ENCODE results near the gene LRRK2. TPM values are rescaled to one million over a fixed set of nuclear protein-coding genes. Genes with fewer than 3 reads are reported as not detected.

Gene LRRK2
- total and polyA plus RNA-seq, 8 donors = 2.9 to 28.1 (median 4.6) TPM

- H3K27me3 ChIP-seq = peaks cover 0 to 11% (median 10%) of the 10 kb centered on the region in 3 donors
- WGBS, 5 donors = 87 to 98% (median 97%) methylated on average over 1 of the region's 1 CpG
- intact Hi-C loops (cut with DNase I; ENCODE audit: low total_unique reads) = no loop called here
- peaks cover 0 to 49% (median 13%) of the 10 kb centered on the region in 4 donors for H3K4me1 ChIP-seq
- H3K27ac ChIP-seq = peak overlapping the region in 1 of 5 donors; percentile 89
- no peaks in the 10 kb centered on the region for H3K9me3 ChIP-seq
- H3K36me3 ChIP-seq = no peaks in the 10 kb centered on the region
- TF ChIP-seq POLR2A (IDR thresholded peaks at IDR 0.05) (no peak), EP300 (IDR thresholded peaks at IDR 0.05) (no peak)
- DNase-seq = no peak
- H3K4me3 ChIP-seq = no peak overlapping the region
These were observed 2.6 kb downstream of the LRRK2 start for GRCh38 chr12:40227447-40227846.

- Histone ChIP-seq H3K36me3 (peaks cover 0 to 7% (median 0%) of the 10 kb centered on the region in 4 donors), H3K27me3 (peaks cover 0 to 11% (median 10%) of the 10 kb centered on the region in 3 donors), H3K4me1 (peaks cover 0 to 44% (median 10%) of the 10 kb centered on the region in 4 donors), H3K9me3 (no peaks in the 10 kb centered on the region), H3K4me3 (no peak overlapping the region), H3K27ac (no peak overlapping the region)
- 85 to 90% (median 86%) methylated on average over 3 of the region's 3 CpGs for WGBS, 5 donors
- intact Hi-C loops (cut with DNase I; ENCODE audit: low total_unique reads) = no loop called here
- no peak for DNase-seq
- TF ChIP-seq EP300 (IDR thresholded peaks at IDR 0.05) (no peak), POLR2AphosphoS5 (IDR thresholded peaks at IDR 0.05) (no peak), POLR2A (IDR thresholded peaks at IDR 0.05) (no peak)
- TF ChIP-seq, protein P1, sequence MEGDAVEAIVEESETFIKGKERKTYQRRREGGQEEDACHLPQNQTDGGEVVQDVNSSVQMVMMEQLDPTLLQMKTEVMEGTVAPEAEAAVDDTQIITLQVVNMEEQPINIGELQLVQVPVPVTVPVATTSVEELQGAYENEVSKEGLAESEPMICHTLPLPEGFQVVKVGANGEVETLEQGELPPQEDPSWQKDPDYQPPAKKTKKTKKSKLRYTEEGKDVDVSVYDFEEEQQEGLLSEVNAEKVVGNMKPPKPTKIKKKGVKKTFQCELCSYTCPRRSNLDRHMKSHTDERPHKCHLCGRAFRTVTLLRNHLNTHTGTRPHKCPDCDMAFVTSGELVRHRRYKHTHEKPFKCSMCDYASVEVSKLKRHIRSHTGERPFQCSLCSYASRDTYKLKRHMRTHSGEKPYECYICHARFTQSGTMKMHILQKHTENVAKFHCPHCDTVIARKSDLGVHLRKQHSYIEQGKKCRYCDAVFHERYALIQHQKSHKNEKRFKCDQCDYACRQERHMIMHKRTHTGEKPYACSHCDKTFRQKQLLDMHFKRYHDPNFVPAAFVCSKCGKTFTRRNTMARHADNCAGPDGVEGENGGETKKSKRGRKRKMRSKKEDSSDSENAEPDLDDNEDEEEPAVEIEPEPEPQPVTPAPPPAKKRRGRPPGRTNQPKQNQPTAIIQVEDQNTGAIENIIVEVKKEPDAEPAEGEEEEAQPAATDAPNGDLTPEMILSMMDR (IDR thresholded peaks at IDR 0.05) = no peak
These were observed 3.9 kb downstream of the LRRK2 start for GRCh38 chr12:40228727-40229126.

- no peak overlapping the region for H3K4me3 ChIP-seq
- no peaks in the 10 kb centered on the region for H3K9me3 ChIP-seq
- DNase-seq = no peak
- peaks cover 0 to 3% (median 0%) of the 10 kb centered on the region in 3 donors for H3K27me3 ChIP-seq
- intact Hi-C loops (cut with DNase I; ENCODE audit: low total_unique reads) = no loop called here
- 47 to 63% (median 52%) methylated on average over 10 of the region's 10 CpGs for WGBS, 5 donors
- peaks cover 0 to 7% (median under 1%) of the 10 kb centered on the region in 4 donors for H3K36me3 ChIP-seq
- no peak overlapping the region for H3K27ac ChIP-seq
- peaks cover 0 to 41% (median 8%) of the 10 kb centered on the region in 4 donors for H3K4me1 ChIP-seq
- no peak for TF ChIP-seq POLR2A (IDR thresholded peaks at IDR 0.05)
- TF ChIP-seq POLR2AphosphoS5 (IDR thresholded peaks at IDR 0.05) = no peak
- TF ChIP-seq EP300 (IDR thresholded peaks at IDR 0.05) = no peak
- TF ChIP-seq, protein P1 (IDR thresholded peaks at IDR 0.05) = no peak
These were observed 5.2 kb downstream of the LRRK2 start for GRCh38 chr12:40229690-40230651.

GRCh38 chr12:40232602-40233001 lies 7.8 kb downstream of the LRRK2 start:
- Histone ChIP-seq H3K4me1 (peaks cover 0 to 24% (median under 1%) of the 10 kb centered on the region in 4 donors), H3K4me3 (no peak overlapping the region), H3K27me3 (no peaks in the 10 kb centered on the region), H3K9me3 (no peaks in the 10 kb centered on the region), H3K27ac (no peak overlapping the region), H3K36me3 (peaks cover 0 to 20% (median 10%) of the 10 kb centered on the region in 4 donors)
- WGBS, 5 donors = 71 to 88% (median 80%) methylated on average over 1 of the region's 1 CpG
- intact Hi-C loops (cut with DNase I; ENCODE audit: low total_unique reads) = no loop called here
- DNase-seq = no peak
- TF ChIP-seq POLR2AphosphoS5 (IDR thresholded peaks at IDR 0.05) = no peak

DNA sequence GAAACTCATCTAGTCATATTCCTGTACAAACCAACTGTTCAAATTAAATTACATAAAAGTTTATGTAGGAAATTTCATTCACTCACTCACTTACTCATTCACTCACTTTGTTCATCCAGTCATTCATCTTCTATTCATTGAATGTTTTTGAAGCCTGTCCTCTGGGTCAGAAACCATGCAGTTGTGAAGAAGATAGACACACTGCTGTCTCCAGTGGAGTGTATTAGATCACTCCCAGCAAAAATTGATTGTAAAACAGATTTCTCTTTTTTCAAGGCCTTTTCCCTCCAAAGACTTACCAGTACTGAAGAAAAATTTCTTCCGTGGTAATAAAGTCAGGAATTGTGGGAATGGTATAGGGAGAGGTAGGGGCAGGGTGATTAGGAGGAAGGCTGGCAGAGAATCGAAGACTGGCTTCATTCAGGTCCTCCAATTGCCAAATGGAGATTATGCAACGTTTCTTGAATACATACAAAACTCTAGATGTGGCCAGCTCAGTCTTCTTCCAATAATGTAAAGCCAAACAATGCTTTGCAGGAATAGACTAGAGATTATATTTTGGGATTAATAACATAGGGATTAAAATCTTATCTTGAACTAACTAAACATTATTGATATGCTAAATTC lies 9.1 kb downstream of the LRRK2 start:
- no peak overlapping the region for H3K27ac ChIP-seq
- intact Hi-C loops (cut with DNase I; ENCODE audit: low total_unique reads) = no loop called here
- no peaks in the 10 kb centered on the region for H3K9me3 ChIP-seq
- TF ChIP-seq, protein P1 (IDR thresholded peaks at IDR 0.05) = no peak
- no peak for TF ChIP-seq EP300 (IDR thresholded peaks at IDR 0.05)
- no peak for TF ChIP-seq POLR2AphosphoS5 (IDR thresholded peaks at IDR 0.05)
- no peak for TF ChIP-seq POLR2A (IDR thresholded peaks at IDR 0.05)
- no peaks in the 10 kb centered on the region for H3K27me3 ChIP-seq
- no peak for DNase-seq
- H3K36me3 ChIP-seq = peaks cover 0 to 20% (median 11%) of the 10 kb centered on the region in 4 donors
- 68 to 75% (median 71%) methylated on average over 3 of the region's 3 CpGs for WGBS, 5 donors
- H3K4me1 ChIP-seq = peaks cover 0 to 16% (median 0%) of the 10 kb centered on the region in 4 donors
- H3K4me3 ChIP-seq = no peak overlapping the region

Measured in stomach (tissue), 9 donors.